A375 (cell line): ENCODE measurements around the gene N4BP2L1. TPM values are rescaled to one million over a fixed set of nuclear protein-coding genes. Genes with fewer than 3 reads are reported as not detected.

Experiments
- small RNA-seq: library from RNA; depleted of rRNA; stranded (forward); fragments of <200 nt; gene quantifications from one replicate; pipeline ENCODE3, GENCODE V24; 2014
- total RNA-seq: library from RNA; depleted of rRNA; stranded (reverse); fragments of >200 nt; shearing (Covaris generic); gene quantifications from 2 replicates; pipeline ENCODE4 v1.2.3, GENCODE V29; 2014; rRNA removed

Gene N4BP2L1
- 1.6 and 2.8 TPM in 2 replicates for total RNA-seq

GRCh38 chr13:32427852-32428580 lies at the start of gene N4BP2L1:
Gene N4BP2L1 (minus strand): TSS chr13:32428130. CDS start chr13:32428082, 48 bp downstream.

Small RNAs within 50 kb of the gene (small RNA-seq; reads per million reads assigned to genes)
- gene RF00190, result not detected

Other genes with a start within 250 kb of the N4BP2L1 start
- not detected in 2 replicates for gene ZAR1L, start 112.8 kb downstream of the N4BP2L1 start, total RNA-seq
- gene BRCA2, start 112.6 kb downstream of the N4BP2L1 start, total RNA-seq, result 9.0 and 10.3 TPM in 2 replicates
- 63.9 and 69.9 TPM in 2 replicates for gene N4BP2L2, start 110.7 kb upstream of the N4BP2L1 start, total RNA-seq
- 21.2 and 22.0 TPM in 2 replicates for gene PDS5B, start 158.3 kb upstream of the N4BP2L1 start, total RNA-seq